ENCODE results near the gene HAPLN3. TPM values are rescaled to one million over a fixed set of nuclear protein-coding genes. Genes with fewer than 3 reads are reported as not detected.
"Not testable (repeated sequence)": the region's sequence is repeated elsewhere in the genome, so short reads cannot be mapped to it uniquely, and the experiment has no call there.

The HAPLN3 gene
- total RNA-seq, 1 donor from 2014 or later, result 0.27 TPM

- no peaks in the 10 kb centered on the region for H3K9me3 Mint-ChIP-seq (ENCODE audit: unreplicated experiment)
- no peak for DNase-seq
- no peak for TF ChIP-seq CTCF (IDR thresholded peaks at IDR 0.05; ENCODE audit: partially characterized antibody, unreplicated experiment)
- H3K4me1 Mint-ChIP-seq (ENCODE audit: low read depth, unreplicated experiment), result no peaks in the 10 kb centered on the region
- H3K27me3 Mint-ChIP-seq (ENCODE audit: unreplicated experiment), result peaks cover 1% of the 10 kb centered on the region
- H3K36me3 Mint-ChIP-seq (ENCODE audit: unreplicated experiment), result peaks cover 13% of the 10 kb centered on the region
- no peak overlapping the region for H3K27ac Mint-ChIP-seq (ENCODE audit: unreplicated experiment)
- no peak overlapping the region for H3K4me3 Mint-ChIP-seq (ENCODE audit: unreplicated experiment)
Observed at GRCh38 chr15:88932875-88933330, 37.6 kb upstream of the HAPLN3 start.

- Mint-ChIP-seq H3K9me3 (ENCODE audit: unreplicated experiment) (no peaks in the 10 kb centered on the region), H3K4me3 (ENCODE audit: unreplicated experiment) (no peak overlapping the region), H3K27ac (ENCODE audit: unreplicated experiment) (no peak overlapping the region), H3K4me1 (ENCODE audit: low read depth, unreplicated experiment) (no peaks in the 10 kb centered on the region), H3K27me3 (ENCODE audit: unreplicated experiment) (peaks cover 1% of the 10 kb centered on the region), H3K36me3 (ENCODE audit: unreplicated experiment) (peaks cover 13% of the 10 kb centered on the region)
- TF ChIP-seq CTCF (IDR thresholded peaks at IDR 0.05; ENCODE audit: partially characterized antibody, unreplicated experiment), result no peak
- DNase-seq, result no peak
Observed at GRCh38 chr15:88932271-88932874, 37.0 kb upstream of the HAPLN3 start.

- no peak for TF ChIP-seq CTCF (IDR thresholded peaks at IDR 0.05; ENCODE audit: partially characterized antibody, unreplicated experiment)
- Mint-ChIP-seq H3K27me3 (ENCODE audit: unreplicated experiment) (peaks cover 1% of the 10 kb centered on the region), H3K36me3 (ENCODE audit: unreplicated experiment) (peaks cover 13% of the 10 kb centered on the region), H3K4me1 (ENCODE audit: low read depth, unreplicated experiment) (no peaks in the 10 kb centered on the region), H3K27ac (ENCODE audit: unreplicated experiment) (no peak overlapping the region), H3K4me3 (ENCODE audit: unreplicated experiment) (no peak overlapping the region), H3K9me3 (ENCODE audit: unreplicated experiment) (no peaks in the 10 kb centered on the region)
- DNase-seq, result no peak
Observed at GRCh38 chr15:88930579-88930978, 35.2 kb upstream of the HAPLN3 start.

GRCh38 chr15:88929358-88930098 is 34.2 kb upstream of the HAPLN3 start:
- not testable (repeated sequence) for DNase-seq; H3K9me3 Mint-ChIP-seq (ENCODE audit: unreplicated experiment); H3K27me3 Mint-ChIP-seq (ENCODE audit: unreplicated experiment); H3K4me1 Mint-ChIP-seq (ENCODE audit: low read depth, unreplicated experiment); H3K4me3 Mint-ChIP-seq (ENCODE audit: unreplicated experiment); H3K27ac Mint-ChIP-seq (ENCODE audit: unreplicated experiment)
- peaks cover 14% of the 10 kb centered on the region for H3K36me3 Mint-ChIP-seq (ENCODE audit: unreplicated experiment)

- not testable (repeated sequence) for H3K27ac Mint-ChIP-seq (ENCODE audit: unreplicated experiment); H3K4me1 Mint-ChIP-seq (ENCODE audit: low read depth, unreplicated experiment); H3K4me3 Mint-ChIP-seq (ENCODE audit: unreplicated experiment); H3K36me3 Mint-ChIP-seq (ENCODE audit: unreplicated experiment); H3K27me3 Mint-ChIP-seq (ENCODE audit: unreplicated experiment); DNase-seq; H3K9me3 Mint-ChIP-seq (ENCODE audit: unreplicated experiment)
Observed at GRCh38 chr15:88928192-88928591, 32.8 kb upstream of the HAPLN3 start.

GRCh38 chr15:88925648-88926047 is 30.3 kb upstream of the HAPLN3 start:
- not testable (repeated sequence) for DNase-seq

GRCh38 chr15:88920892-88921435 is 25.6 kb upstream of the HAPLN3 start:
- H3K36me3 Mint-ChIP-seq (ENCODE audit: unreplicated experiment); H3K4me1 Mint-ChIP-seq (ENCODE audit: low read depth, unreplicated experiment); H3K27me3 Mint-ChIP-seq (ENCODE audit: unreplicated experiment); H3K4me3 Mint-ChIP-seq (ENCODE audit: unreplicated experiment); H3K9me3 Mint-ChIP-seq (ENCODE audit: unreplicated experiment); DNase-seq; H3K27ac Mint-ChIP-seq (ENCODE audit: unreplicated experiment): not testable (repeated sequence)

More at GRCh38 chr15:88925648-88926047, 30.3 kb upstream of the HAPLN3 start:
- not testable (repeated sequence) for H3K9me3 Mint-ChIP-seq (ENCODE audit: unreplicated experiment); H3K4me1 Mint-ChIP-seq (ENCODE audit: low read depth, unreplicated experiment); H3K36me3 Mint-ChIP-seq (ENCODE audit: unreplicated experiment); H3K27ac Mint-ChIP-seq (ENCODE audit: unreplicated experiment); H3K4me3 Mint-ChIP-seq (ENCODE audit: unreplicated experiment); H3K27me3 Mint-ChIP-seq (ENCODE audit: unreplicated experiment)
